ENCODE measurements around the gene DDX51.

DNA sequence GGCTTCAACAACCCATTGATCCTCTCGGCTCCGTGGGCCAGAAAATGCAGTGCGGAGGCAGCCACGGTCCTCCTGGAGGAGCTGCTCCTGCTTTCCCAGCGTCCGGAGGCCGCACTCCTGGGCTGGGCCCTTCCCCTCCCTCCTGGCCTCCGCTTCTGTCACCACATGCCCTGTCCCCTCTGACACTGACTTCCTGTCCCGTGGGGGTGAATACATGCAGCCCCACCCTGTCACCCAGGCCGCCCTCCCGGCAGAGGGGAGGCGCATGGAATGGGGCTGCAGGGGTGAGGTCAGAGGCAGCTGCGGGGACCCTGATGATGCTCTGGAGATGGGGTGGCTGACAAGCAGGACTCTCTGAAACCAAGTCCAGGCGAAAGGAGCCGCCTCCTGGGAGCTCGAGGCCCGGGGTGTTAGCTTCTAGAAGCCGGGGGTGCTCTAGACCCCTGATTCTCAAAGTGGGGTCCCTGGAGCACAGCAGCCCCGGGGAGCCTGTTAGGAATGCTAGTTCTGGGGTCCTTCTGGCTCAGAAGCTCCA lies 32.3 kb upstream of the DDX51 start:
- no peak for TF ChIP-seq CTCF (IDR thresholded peaks at IDR 0.05)
- TF ChIP-seq POLR2A (IDR thresholded peaks at IDR 0.05; ENCODE audit: low read depth) = no peak
- TF ChIP-seq POLR2AphosphoS5 (IDR thresholded peaks at IDR 0.05) = no peak
- TF ChIP-seq EP300 (IDR thresholded peaks at IDR 0.05) = no peak

Measured in esophagus muscularis mucosa (tissue), 4 donors.